GM18951 (cell line): ENCODE data around the gene PYURF.

ENCODE experiments used
- POLR2A ChIP-seq: IDR thresholded peaks from 4 replicates; pipeline ENCODE4 v1.6.1; 2011; ENCODE audit warnings: mild to moderate bottlenecking; ENCODE audit not compliant: insufficient read length, insufficient read depth; ENCODE audit errors: extremely low read depth
- in situ Hi-C: fragments of 300-500 bp; cut with MboI; formaldehyde crosslinking; loops from one replicate; pipeline ENCODE4 v1.12.0; 2022; ENCODE audit warnings: low sequenced_read_pairs, mixed read lengths, inconsistent platforms; ENCODE audit not compliant: unreplicated experiment

Gene PYURF

GRCh38 chr4:88527787-88528186, 4.2 kb upstream of the PYURF start:
- TF ChIP-seq POLR2A = no peak
- in situ Hi-C loops = loop anchor here (5.0 to 25.0 kb wide), 2 partner anchors 135 to 285 kb away; no protein-coding TSS in a partner anchor

GRCh38 chr4:88526221-88526815, 2.7 kb upstream of the PYURF start:
- in situ Hi-C loops = loop anchor here (5.0 to 25.0 kb wide), 2 partner anchors 136 to 286 kb away; no protein-coding TSS in a partner anchor
- no peak for TF ChIP-seq POLR2A

- TF ChIP-seq POLR2A = no peak
- in situ Hi-C loops = loop anchor here (25.0 kb wide), 1 partner anchor 662 kb away; no protein-coding TSS in a partner anchor
These were observed 595 bp upstream of the PYURF start for GRCh38 chr4:88524171-88524570.

GRCh38 chr4:88522702-88523324, 763 bp downstream of the PYURF start:
- in situ Hi-C loops = loop anchor here (25.0 kb wide), 1 partner anchor 661 kb away; no protein-coding TSS in a partner anchor

GRCh38 chr4:88518911-88519310, 4.7 kb downstream of the PYURF start:
- in situ Hi-C loops = loop anchor here (5.0 to 25.0 kb wide), 4 partner anchors 144 to 657 kb away; partner anchors contain the start of gene HERC6
- TF ChIP-seq POLR2A = no peak

More at GRCh38 chr4:88522702-88523324, 763 bp downstream of the PYURF start:
- no peak for TF ChIP-seq POLR2A

- in situ Hi-C loops = loop anchor here (5.0 to 25.0 kb wide), 4 partner anchors 143 to 656 kb away; partner anchors contain the start of gene HERC6
These were observed 5.8 kb downstream of the PYURF start for GRCh38 chr4:88517825-88518224.

GRCh38 chr4:88516746-88517145, 6.8 kb downstream of the PYURF start:
- no peak for TF ChIP-seq POLR2A
- in situ Hi-C loops = loop anchor here (5.0 to 25.0 kb wide), 4 partner anchors 142 to 654 kb away; partner anchors contain the start of gene HERC6

More at GRCh38 chr4:88517825-88518224, 5.8 kb downstream of the PYURF start:
- no peak for TF ChIP-seq POLR2A

GRCh38 chr4:88514557-88515511, 8.7 kb downstream of the PYURF start:
- in situ Hi-C loops = loop anchor here (5.0 to 25.0 kb wide), 4 partner anchors 140 to 653 kb away; partner anchors contain the start of gene HERC6
- no peak for TF ChIP-seq POLR2A

- TF ChIP-seq POLR2A = no peak
- in situ Hi-C loops = loop anchor here (10.0 to 25.0 kb wide), 3 partner anchors 136 to 649 kb away; partner anchors contain the start of gene HERC6
These were observed 12.3 kb downstream of the PYURF start for GRCh38 chr4:88511236-88511635.

GRCh38 chr4:88503344-88503743, 20.2 kb downstream of the PYURF start:
- in situ Hi-C loops = loop anchor here (25.0 kb wide), 1 partner anchor 641 kb away; no protein-coding TSS in a partner anchor

GRCh38 chr4:88497859-88498409, 25.6 kb downstream of the PYURF start:
- TF ChIP-seq POLR2A = no peak
- in situ Hi-C loops = no loop called here

More at GRCh38 chr4:88503344-88503743, 20.2 kb downstream of the PYURF start:
- TF ChIP-seq POLR2A = no peak

- in situ Hi-C loops = no loop called here
- no peak for TF ChIP-seq POLR2A
These were observed 34.3 kb downstream of the PYURF start for GRCh38 chr4:88489100-88489761.
